ENCODE data around the gene ZSWIM3. TPM values are rescaled to one million over a fixed set of nuclear protein-coding genes. Genes with fewer than 3 reads are reported as not detected.

Gene ZSWIM3
- total and polyA plus RNA-seq, 2 of the 13 experiments (the other 11 are each of a cell fraction or from before 2014, with no cell fraction given) = 5.2 to 5.8 TPM

DNA sequence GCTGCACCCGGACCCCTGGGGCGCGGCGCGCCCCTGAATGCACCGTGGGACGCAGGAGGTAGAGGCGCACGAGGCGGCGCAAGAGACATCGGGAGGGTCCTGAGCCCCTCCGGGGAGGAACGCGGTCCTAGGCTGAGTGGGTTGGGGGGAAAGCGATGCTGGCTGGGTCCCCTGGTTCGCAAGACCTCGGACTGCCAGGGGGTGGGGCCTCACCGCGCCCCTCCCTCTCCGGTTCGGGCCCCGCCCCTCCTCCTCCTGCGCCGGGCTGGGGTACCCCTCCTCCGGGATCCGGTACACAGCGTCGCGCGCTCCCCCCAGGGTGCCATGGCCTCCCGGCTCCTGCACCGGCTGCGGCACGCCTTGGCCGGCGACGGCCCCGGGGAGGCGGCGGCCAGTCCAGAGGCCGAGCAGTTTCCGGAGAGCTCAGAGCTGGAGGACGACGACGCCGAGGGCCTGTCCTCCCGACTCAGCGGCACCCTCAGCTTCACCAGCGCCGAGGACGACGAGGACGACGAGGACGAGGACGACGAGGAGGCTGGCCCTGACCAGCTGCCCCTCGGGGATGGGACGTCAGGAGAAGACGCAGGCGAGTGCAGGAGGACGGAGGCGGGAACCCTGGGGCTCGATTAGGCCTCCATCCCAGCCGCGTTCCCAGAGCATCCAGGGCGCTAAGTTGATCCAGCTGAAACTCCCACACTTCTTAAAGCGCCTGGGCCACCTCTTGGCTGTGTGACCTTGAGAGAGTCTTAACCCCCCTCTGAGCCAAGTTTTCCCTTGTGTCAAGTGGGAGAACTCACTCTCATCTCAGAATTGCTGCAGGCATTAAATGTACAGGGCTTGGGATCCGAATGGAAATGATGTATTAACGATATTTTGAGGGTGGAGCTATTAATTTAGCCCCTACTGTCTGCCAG lies 23.3 kb upstream of the ZSWIM3 start (continued):
- TF ChIP-seq, protein P1, sequence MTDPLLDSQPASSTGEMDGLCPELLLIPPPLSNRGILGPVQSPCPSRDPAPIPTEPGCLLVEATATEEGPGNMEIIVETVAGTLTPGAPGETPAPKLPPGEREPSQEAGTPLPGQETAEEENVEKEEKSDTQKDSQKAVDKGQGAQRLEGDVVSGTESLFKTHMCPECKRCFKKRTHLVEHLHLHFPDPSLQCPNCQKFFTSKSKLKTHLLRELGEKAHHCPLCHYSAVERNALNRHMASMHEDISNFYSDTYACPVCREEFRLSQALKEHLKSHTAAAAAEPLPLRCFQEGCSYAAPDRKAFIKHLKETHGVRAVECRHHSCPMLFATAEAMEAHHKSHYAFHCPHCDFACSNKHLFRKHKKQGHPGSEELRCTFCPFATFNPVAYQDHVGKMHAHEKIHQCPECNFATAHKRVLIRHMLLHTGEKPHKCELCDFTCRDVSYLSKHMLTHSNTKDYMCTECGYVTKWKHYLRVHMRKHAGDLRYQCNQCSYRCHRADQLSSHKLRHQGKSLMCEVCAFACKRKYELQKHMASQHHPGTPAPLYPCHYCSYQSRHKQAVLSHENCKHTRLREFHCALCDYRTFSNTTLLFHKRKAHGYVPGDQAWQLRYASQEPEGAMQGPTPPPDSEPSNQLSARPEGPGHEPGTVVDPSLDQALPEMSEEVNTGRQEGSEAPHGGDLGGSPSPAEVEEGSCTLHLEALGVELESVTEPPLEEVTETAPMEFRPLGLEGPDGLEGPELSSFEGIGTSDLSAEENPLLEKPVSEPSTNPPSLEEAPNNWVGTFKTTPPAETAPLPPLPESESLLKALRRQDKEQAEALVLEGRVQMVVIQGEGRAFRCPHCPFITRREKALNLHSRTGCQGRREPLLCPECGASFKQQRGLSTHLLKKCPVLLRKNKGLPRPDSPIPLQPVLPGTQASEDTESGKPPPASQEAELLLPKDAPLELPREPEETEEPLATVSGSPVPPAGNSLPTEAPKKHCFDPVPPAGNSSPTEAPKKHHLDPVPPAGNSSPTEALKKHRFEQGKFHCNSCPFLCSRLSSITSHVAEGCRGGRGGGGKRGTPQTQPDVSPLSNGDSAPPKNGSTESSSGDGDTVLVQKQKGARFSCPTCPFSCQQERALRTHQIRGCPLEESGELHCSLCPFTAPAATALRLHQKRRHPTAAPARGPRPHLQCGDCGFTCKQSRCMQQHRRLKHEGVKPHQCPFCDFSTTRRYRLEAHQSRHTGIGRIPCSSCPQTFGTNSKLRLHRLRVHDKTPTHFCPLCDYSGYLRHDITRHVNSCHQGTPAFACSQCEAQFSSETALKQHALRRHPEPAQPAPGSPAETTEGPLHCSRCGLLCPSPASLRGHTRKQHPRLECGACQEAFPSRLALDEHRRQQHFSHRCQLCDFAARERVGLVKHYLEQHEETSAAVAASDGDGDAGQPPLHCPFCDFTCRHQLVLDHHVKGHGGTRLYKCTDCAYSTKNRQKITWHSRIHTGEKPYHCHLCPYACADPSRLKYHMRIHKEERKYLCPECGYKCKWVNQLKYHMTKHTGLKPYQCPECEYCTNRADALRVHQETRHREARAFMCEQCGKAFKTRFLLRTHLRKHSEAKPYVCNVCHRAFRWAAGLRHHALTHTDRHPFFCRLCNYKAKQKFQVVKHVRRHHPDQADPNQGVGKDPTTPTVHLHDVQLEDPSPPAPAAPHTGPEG (CRISPR knock-in tag; IDR thresholded peaks at IDR 0.05) = peak; percentile 64
- TF ChIP-seq ZSCAN31 (CRISPR knock-in tag; IDR thresholded peaks at IDR 0.05; ENCODE audit: low read depth) (no peak; the same call in none of the 2 replicates), KMT2B (CRISPR knock-in tag; IDR thresholded peaks at IDR 0.05) (peak; percentile 66; the same call in 1 of the 2 replicates), ARHGAP35 (CRISPR knock-in tag; IDR thresholded peaks at IDR 0.05; ENCODE audit: borderline replicate concordance) (peak; percentile 82; the same call in 1 of the 2 replicates), SIN3B (IDR thresholded peaks at IDR 0.05; ENCODE audit: low read length) (no peak), KLF12 (CRISPR knock-in tag; IDR thresholded peaks at IDR 0.05; ENCODE audit: borderline replicate concordance) (peak; percentile 34), ONECUT2 (CRISPR knock-in tag; IDR thresholded peaks at IDR 0.05) (no peak), ZNF839 (CRISPR knock-in tag; IDR thresholded peaks at IDR 0.05; ENCODE audit: borderline replicate concordance) (0 out of 2 replicates have a peak, but pooled peaks have one; percentile 51), ZNF674 (CRISPR knock-in tag; IDR thresholded peaks at IDR 0.05; ENCODE audit: low read depth) (peak; percentile 92; the same call in 1 of the 2 replicates), MXI1 (IDR thresholded peaks at IDR 0.05; ENCODE audit: borderline replicate concordance, low read depth, low read length) (no peak), BRCA1 (CRISPR knock-in tag; IDR thresholded peaks at IDR 0.05) (no peak), ZNF616 (CRISPR knock-in tag; IDR thresholded peaks at IDR 0.05; ENCODE audit: low read depth) (0 out of 2 replicates have a peak, but pooled peaks have one; percentile 80), FOXM1 (CRISPR knock-in tag; IDR thresholded peaks at IDR 0.05) (no peak; the same call in 1 of the 2 replicates), ZNF274 (CRISPR knock-in tag; IDR thresholded peaks at IDR 0.05) (peak; percentile 46)
- TF ChIP-seq, protein P2, sequence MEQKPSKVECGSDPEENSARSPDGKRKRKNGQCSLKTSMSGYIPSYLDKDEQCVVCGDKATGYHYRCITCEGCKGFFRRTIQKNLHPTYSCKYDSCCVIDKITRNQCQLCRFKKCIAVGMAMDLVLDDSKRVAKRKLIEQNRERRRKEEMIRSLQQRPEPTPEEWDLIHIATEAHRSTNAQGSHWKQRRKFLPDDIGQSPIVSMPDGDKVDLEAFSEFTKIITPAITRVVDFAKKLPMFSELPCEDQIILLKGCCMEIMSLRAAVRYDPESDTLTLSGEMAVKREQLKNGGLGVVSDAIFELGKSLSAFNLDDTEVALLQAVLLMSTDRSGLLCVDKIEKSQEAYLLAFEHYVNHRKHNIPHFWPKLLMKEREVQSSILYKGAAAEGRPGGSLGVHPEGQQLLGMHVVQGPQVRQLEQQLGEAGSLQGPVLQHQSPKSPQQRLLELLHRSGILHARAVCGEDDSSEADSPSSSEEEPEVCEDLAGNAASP (CRISPR knock-in tag; IDR thresholded peaks at IDR 0.05; ENCODE audit: borderline replicate concordance) = 0 out of 2 replicates have a peak, but pooled peaks have one; percentile 31
- TF ChIP-seq, protein P3, sequence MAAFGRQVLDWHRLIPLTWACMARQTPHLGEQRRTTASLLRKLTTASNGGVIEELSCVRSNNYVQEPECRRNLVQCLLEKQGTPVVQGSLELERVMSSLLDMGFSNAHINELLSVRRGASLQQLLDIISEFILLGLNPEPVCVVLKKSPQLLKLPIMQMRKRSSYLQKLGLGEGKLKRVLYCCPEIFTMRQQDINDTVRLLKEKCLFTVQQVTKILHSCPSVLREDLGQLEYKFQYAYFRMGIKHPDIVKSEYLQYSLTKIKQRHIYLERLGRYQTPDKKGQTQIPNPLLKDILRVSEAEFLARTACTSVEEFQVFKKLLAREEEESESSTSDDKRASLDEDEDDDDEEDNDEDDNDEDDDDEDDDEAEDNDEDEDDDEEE (CRISPR knock-in tag; IDR thresholded peaks at IDR 0.05) = peak; percentile 22; the same call in 1 of the 2 replicates
- TF ChIP-seq, protein P4, sequence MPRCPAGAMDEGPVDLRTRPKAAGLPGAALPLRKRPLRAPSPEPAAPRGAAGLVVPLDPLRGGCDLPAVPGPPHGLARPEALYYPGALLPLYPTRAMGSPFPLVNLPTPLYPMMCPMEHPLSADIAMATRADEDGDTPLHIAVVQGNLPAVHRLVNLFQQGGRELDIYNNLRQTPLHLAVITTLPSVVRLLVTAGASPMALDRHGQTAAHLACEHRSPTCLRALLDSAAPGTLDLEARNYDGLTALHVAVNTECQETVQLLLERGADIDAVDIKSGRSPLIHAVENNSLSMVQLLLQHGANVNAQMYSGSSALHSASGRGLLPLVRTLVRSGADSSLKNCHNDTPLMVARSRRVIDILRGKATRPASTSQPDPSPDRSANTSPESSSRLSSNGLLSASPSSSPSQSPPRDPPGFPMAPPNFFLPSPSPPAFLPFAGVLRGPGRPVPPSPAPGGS (CRISPR knock-in tag; IDR thresholded peaks at IDR 0.05) = 0 out of 2 replicates have a peak, but pooled peaks have one; percentile 38

Measured in HepG2 (cell line).